MV-4-11 (cell line): ENCODE data around the gene RCAN1.
"Not testable (repeated sequence)": the region's sequence is repeated elsewhere in the genome, so short reads cannot be mapped to it uniquely, and the experiment has no call there.

Experiments used
- DNase-seq: peaks from one replicate; lab custom pipeline; 2025; lab: John Stamatoyannopoulos, UW

RCAN1 gene

GRCh38 chr21:34568801-34569200, 46.1 kb downstream of the RCAN1 start:
- peak; percentile 58 for DNase-seq

GRCh38 chr21:34567604-34568155, 47.2 kb downstream of the RCAN1 start:
- DNase-seq = no peak

GRCh38 chr21:34565238-34565637, 49.7 kb downstream of the RCAN1 start:
- no peak for DNase-seq

- DNase-seq = not testable (repeated sequence)
Measured at GRCh38 chr21:34563370-34563769, 51.5 kb downstream of the RCAN1 start.

GRCh38 chr21:34561806-34562205, 53.1 kb downstream of the RCAN1 start:
- DNase-seq = no peak

GRCh38 chr21:34560609-34561008, 54.3 kb downstream of the RCAN1 start:
- DNase-seq = no peak

GRCh38 chr21:34560021-34560420, 54.9 kb downstream of the RCAN1 start:
- DNase-seq = no peak

GRCh38 chr21:34559089-34559631, 55.8 kb downstream of the RCAN1 start:
- DNase-seq = no peak

GRCh38 chr21:34558166-34558565, 56.7 kb downstream of the RCAN1 start:
- no peak for DNase-seq

GRCh38 chr21:34557261-34557660, 57.7 kb downstream of the RCAN1 start:
- DNase-seq = no peak

GRCh38 chr21:34554670-34555069, 60.2 kb downstream of the RCAN1 start:
- not testable (repeated sequence) for DNase-seq

- DNase-seq = no peak
Measured at GRCh38 chr21:34554227-34554626, 60.7 kb downstream of the RCAN1 start.

GRCh38 chr21:34553151-34553952, 61.6 kb downstream of the RCAN1 start:
- peak; percentile 56 for DNase-seq

- peak; percentile 82 for DNase-seq
Measured at GRCh38 chr21:34552360-34553098, 62.4 kb downstream of the RCAN1 start.

- no peak for DNase-seq
Measured at GRCh38 chr21:34550182-34550799, 64.6 kb downstream of the RCAN1 start.

GRCh38 chr21:34548781-34549376, 66.0 kb downstream of the RCAN1 start:
- DNase-seq = no peak

- DNase-seq = no peak
Measured at GRCh38 chr21:34546542-34546941, 68.4 kb downstream of the RCAN1 start.

GRCh38 chr21:34545079-34545884, 69.6 kb downstream of the RCAN1 start:
- DNase-seq = peak; percentile 98

- DNase-seq = peak; percentile 18
Measured at GRCh38 chr21:34544032-34544496, 70.8 kb downstream of the RCAN1 start.

GRCh38 chr21:34543017-34543416, 71.9 kb downstream of the RCAN1 start:
- no peak for DNase-seq

- DNase-seq = no peak
Measured at GRCh38 chr21:34540206-34540605, 74.7 kb downstream of the RCAN1 start.
